Caco-2 (cell line): ENCODE data around the gene LATS2. TPM values are rescaled to one million over a fixed set of nuclear protein-coding genes. Genes with fewer than 3 reads are reported as not detected.

Source experiments
- BruUV-seq: library from RNA; stranded (reverse); fragments of 400-500 nt; replicated peaks from 2 replicates; lab custom pipeline; 2021; lab: Mats Ljungman, UMichigan
- CTCF ChIA-PET: fragments of 300-600 bp; sonication (Branson Sonifier 250); formaldehyde crosslinking; loops from one replicate; lab custom pipeline; 2022; ENCODE audit warnings: antibody characterized with exemption; lab: Charles Lee
- POLR2A ChIA-PET: fragments of 300-600 bp; sonication (Branson Sonifier 250); formaldehyde crosslinking; loops from one replicate; lab custom pipeline; 2022; ENCODE audit warnings: antibody characterized with exemption; lab: Charles Lee
- DNase-seq, 2 experiments: peaks; one replicate each; pipeline versions ENCODE4 v3.0.0 to v3.0.0-alpha.2; 2020 to 2022
- H3K27me3 ChIP-seq: replicated peaks from 2 replicates; pipeline ENCODE4 v1.6.0; 2011; ENCODE audit warnings: low read length; ENCODE audit not compliant: control insufficient read depth, insufficient read depth
- H3K36me3 ChIP-seq: 2 replicates; pipeline ENCODE4 v1.5.1; 2011; ENCODE audit warnings: low read length; ENCODE audit not compliant: control insufficient read depth, insufficient read depth
- H3K4me1 ChIP-seq: fragments of 250-450 bp; sonication (Bioruptor Pico); 2 replicates; pipeline ENCODE4 v1.5.1; 2020; ENCODE audit warnings: mild to moderate bottlenecking
- H3K4me3 ChIP-seq: 2 replicates; pipeline ENCODE4 v1.5.1; 2011; ENCODE audit warnings: low read depth, mild to moderate bottlenecking, control low read depth, low read length
- H3K9me3 ChIP-seq: fragments of 250-450 bp; sonication (Bioruptor Pico); 2 replicates; pipeline ENCODE4 v1.5.1; 2020; ENCODE audit warnings: mild to moderate bottlenecking, moderate library complexity
- H3K27ac Mint-ChIP-seq: one replicate; pipeline ENCODE4 v1.8.0; 2022; ENCODE audit warnings: mixed read lengths; ENCODE audit not compliant: unreplicated experiment
- H3K27me3 Mint-ChIP-seq: one replicate; pipeline ENCODE4 v1.8.0; 2022; ENCODE audit warnings: mixed read lengths; ENCODE audit not compliant: insufficient read depth, unreplicated experiment
- H3K36me3 Mint-ChIP-seq: one replicate; pipeline ENCODE4 v1.8.0; 2022; ENCODE audit warnings: mild to moderate bottlenecking, mixed read lengths; ENCODE audit not compliant: insufficient read depth, unreplicated experiment
- H3K4me1 Mint-ChIP-seq: one replicate; pipeline ENCODE4 v1.8.0; 2022; ENCODE audit warnings: low read depth, mixed read lengths; ENCODE audit not compliant: unreplicated experiment
- H3K4me3 Mint-ChIP-seq: one replicate; pipeline ENCODE4 v1.8.0; 2022; ENCODE audit warnings: mild to moderate bottlenecking, moderate library complexity, mixed read lengths; ENCODE audit not compliant: unreplicated experiment
- H3K9me3 Mint-ChIP-seq: one replicate; pipeline ENCODE4 v1.8.0; 2022; ENCODE audit warnings: mixed read lengths; ENCODE audit not compliant: unreplicated experiment
- intact Hi-C: fragments of 100-400 bp; cut with micrococcal nuclease; formaldehyde crosslinking; loops from one replicate; pipeline ENCODE4 v1.10.0; 2022; ENCODE audit not compliant: unreplicated experiment
- total RNA-seq: library from RNA; stranded (reverse); gene quantifications from 2 replicates; pipeline ENCODE4 v1.2.3, GENCODE V29; 2022
- TF ChIP-seq, protein P1 (sequence below), 2 experiments: fragments of 200-600 bp in 1 of 2; IDR thresholded peaks; 1 replicate in 1 of 2; 2 replicates in 1 of 2; pipeline versions ENCODE4 v1.5.1 to v1.8.0; 2011 to 2022; ENCODE audit warnings: antibody characterized with exemption in 1 of 2, control low read depth in 1 of 2, inconsistent platforms in 1 of 2, low read depth in 1 of 2, low read length in 1 of 2, mild to moderate bottlenecking in 1 of 2, moderate library complexity in 1 of 2; ENCODE audit not compliant: insufficient read depth in 1 of 2, severe bottlenecking in 1 of 2, unreplicated experiment in 1 of 2

LATS2 gene
- total RNA-seq, 1 experiment from 2014 or later = 45.6 TPM

DNA sequence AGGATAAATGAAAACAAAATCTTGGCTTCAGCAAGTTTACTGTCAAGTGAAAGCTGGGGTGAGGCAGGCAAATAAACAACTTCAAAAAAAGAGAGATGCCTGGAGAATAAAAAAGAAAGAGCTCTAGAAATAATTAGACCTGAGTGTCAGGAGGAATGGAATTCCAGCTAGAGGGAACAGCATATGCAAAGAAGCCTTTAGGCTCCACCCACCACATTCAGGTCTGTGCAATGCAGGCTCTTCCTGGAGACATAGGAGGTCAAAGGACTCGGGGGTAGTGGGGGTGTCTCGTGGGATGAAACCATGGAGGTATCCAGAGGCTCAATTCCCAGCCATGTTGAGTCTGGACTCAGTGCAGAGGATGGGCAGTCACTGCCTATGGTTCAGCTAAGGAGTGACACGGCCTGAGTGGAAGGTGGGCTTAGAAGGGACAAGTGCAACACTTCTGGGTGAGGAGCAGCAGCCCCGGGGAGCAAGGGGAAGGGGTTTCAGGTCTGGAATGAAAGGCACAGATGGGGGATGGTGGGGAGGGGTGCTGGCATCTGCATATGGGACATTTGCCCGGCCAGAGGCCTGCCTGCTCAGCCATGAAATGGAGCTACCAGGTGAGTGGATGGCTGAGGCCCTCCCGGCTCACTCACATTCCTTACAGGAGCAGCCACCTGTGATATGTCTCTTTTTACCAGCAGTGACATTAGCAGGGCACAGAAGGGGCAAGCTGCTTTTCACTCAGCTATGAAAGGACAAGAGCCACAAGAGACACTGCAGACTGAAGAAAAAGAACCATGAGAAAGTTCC, 12.3 kb downstream of the LATS2 start:
- Histone ChIP-seq H3K9me3 (no peaks in the 10 kb centered on the region), H3K36me3 (peaks cover 3% of the 10 kb centered on the region; the same call in 1 of the 2 replicates), H3K4me1 (peaks cover 9% of the 10 kb centered on the region; the same call in 1 of the 2 replicates), H3K4me3 (no peak overlapping the region), H3K27me3 (no peaks in the 10 kb centered on the region)
- POLR2A ChIA-PET = no interaction called here
- Mint-ChIP-seq H3K27me3 (no peaks in the 10 kb centered on the region), H3K4me1 (peaks cover 37% of the 10 kb centered on the region), H3K9me3 (no peaks in the 10 kb centered on the region), H3K27ac (no peak overlapping the region), H3K4me3 (no peak overlapping the region), H3K36me3 (peaks cover 80% of the 10 kb centered on the region)
- TF ChIP-seq, protein P1, sequence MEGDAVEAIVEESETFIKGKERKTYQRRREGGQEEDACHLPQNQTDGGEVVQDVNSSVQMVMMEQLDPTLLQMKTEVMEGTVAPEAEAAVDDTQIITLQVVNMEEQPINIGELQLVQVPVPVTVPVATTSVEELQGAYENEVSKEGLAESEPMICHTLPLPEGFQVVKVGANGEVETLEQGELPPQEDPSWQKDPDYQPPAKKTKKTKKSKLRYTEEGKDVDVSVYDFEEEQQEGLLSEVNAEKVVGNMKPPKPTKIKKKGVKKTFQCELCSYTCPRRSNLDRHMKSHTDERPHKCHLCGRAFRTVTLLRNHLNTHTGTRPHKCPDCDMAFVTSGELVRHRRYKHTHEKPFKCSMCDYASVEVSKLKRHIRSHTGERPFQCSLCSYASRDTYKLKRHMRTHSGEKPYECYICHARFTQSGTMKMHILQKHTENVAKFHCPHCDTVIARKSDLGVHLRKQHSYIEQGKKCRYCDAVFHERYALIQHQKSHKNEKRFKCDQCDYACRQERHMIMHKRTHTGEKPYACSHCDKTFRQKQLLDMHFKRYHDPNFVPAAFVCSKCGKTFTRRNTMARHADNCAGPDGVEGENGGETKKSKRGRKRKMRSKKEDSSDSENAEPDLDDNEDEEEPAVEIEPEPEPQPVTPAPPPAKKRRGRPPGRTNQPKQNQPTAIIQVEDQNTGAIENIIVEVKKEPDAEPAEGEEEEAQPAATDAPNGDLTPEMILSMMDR (IDR thresholded peaks at IDR 0.05; ENCODE audit: insufficient read depth in 1 of 2, low read depth in 1 of 2, low read length in 1 of 2, severe bottlenecking in 1 of 2, unreplicated experiment in 1 of 2) = no peak
- DNase-seq = no peak
- BruUV-seq = no TSS peak
- intact Hi-C loops = loop anchor here (5.0 kb wide), 1 partner anchor 37 kb away; no protein-coding TSS in a partner anchor
- CTCF ChIA-PET = interaction anchor here (1.3 kb wide), 1 partner anchor 106 kb away, joined by 6 read pairs; no protein-coding TSS in a partner anchor

DNA sequence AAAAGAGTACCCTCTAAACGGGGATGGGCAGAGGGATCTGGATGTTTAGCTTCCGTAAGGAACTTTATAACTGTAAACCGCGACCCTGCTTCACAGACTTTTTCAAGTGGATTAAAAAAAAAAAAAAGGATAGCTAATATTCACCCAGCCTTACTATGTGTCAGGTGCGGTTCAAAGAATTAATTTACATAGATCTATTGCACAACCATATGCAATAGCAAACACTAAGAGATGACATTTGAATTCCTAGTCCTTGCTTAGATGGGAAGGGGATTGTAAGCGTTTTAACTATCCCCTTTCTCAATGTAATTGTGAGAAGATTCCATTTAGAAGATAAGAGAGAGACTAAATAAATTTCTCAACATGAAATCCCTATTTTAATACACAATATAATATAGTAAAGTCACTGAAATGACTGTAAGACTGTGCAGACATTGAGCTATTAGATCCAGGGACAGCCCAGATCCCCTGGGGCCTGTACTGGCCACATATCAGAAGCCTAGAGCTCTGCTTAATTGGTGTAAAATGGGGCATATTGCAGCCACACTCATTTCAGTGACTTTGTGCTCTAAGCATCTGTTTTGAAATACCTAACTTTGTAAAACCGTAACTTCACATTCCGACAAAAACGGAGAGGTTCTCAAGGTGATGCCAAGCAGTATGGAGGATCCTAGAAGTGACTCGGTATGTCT, 13.6 kb downstream of the LATS2 start:
- Mint-ChIP-seq H3K4me1 (peaks cover 29% of the 10 kb centered on the region), H3K27ac (peak overlapping the region; percentile 22), H3K4me3 (no peak overlapping the region), H3K9me3 (no peaks in the 10 kb centered on the region), H3K36me3 (peaks cover 80% of the 10 kb centered on the region), H3K27me3 (no peaks in the 10 kb centered on the region)
- Histone ChIP-seq H3K4me1 (peaks cover 9% of the 10 kb centered on the region; the same call in 1 of the 2 replicates), H3K4me3 (no peak overlapping the region), H3K36me3 (peaks cover 4% of the 10 kb centered on the region; the same call in 1 of the 2 replicates), H3K27me3 (no peaks in the 10 kb centered on the region), H3K9me3 (no peaks in the 10 kb centered on the region)
- BruUV-seq = no TSS peak
- POLR2A ChIA-PET = interaction anchor here (1.0 kb wide), 1 partner anchor 14 kb away, joined by 3 read pairs; no protein-coding TSS in a partner anchor
- TF ChIP-seq, protein P1 (IDR thresholded peaks at IDR 0.05; ENCODE audit: insufficient read depth in 1 of 2, low read depth in 1 of 2, low read length in 1 of 2, severe bottlenecking in 1 of 2, unreplicated experiment in 1 of 2) = no peak
- no peak for DNase-seq
- CTCF ChIA-PET = interaction anchor here (1.4 kb wide), 1 partner anchor 104 kb away, joined by 6 read pairs; no protein-coding TSS in a partner anchor
- intact Hi-C loops = loop anchor here (5.0 kb wide), 1 partner anchor 35 kb away; no protein-coding TSS in a partner anchor

DNA sequence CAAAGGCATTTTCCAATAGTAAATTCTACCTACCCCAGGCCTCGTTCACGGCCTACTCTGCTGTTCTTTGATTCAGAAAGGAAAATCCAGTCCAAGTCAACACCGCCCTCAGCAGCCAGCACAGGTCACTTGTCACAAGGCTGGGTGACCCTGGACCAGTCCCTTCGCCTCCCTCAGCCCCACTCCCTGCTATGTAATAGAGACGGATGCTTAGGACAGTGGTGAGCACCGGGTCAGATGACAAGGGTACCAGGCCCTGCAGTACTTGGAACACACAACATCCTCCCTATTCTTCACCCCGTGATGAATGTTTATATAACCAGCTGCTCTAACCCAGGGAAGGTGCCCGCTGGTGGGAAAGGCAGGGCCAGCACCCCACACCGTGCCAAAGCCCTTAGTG, 14.3 kb downstream of the LATS2 start:
- no peak for DNase-seq
- H3K9me3 Mint-ChIP-seq = no peaks in the 10 kb centered on the region
- H3K9me3 ChIP-seq = no peaks in the 10 kb centered on the region
- TF ChIP-seq, protein P1 (IDR thresholded peaks at IDR 0.05; ENCODE audit: insufficient read depth in 1 of 2, low read depth in 1 of 2, low read length in 1 of 2, severe bottlenecking in 1 of 2, unreplicated experiment in 1 of 2) = no peak
- peaks cover 29% of the 10 kb centered on the region for H3K4me1 Mint-ChIP-seq
- H3K36me3 Mint-ChIP-seq = peaks cover 86% of the 10 kb centered on the region
- H3K4me1 ChIP-seq = peaks cover 9% of the 10 kb centered on the region; the same call in 1 of the 2 replicates
- H3K27me3 ChIP-seq = no peaks in the 10 kb centered on the region
- H3K4me3 ChIP-seq = no peak overlapping the region
- no peaks in the 10 kb centered on the region for H3K27me3 Mint-ChIP-seq
- POLR2A ChIA-PET = no interaction called here
- no TSS peak for BruUV-seq
- CTCF ChIA-PET = interaction anchor here (1.4 kb wide), 1 partner anchor 104 kb away, joined by 6 read pairs; no protein-coding TSS in a partner anchor
- no peak overlapping the region for H3K27ac Mint-ChIP-seq
- intact Hi-C loops = loop anchor here (5.0 kb wide), 1 partner anchor 35 kb away; no protein-coding TSS in a partner anchor
- no peak overlapping the region for H3K4me3 Mint-ChIP-seq
- H3K36me3 ChIP-seq = peaks cover 4% of the 10 kb centered on the region; the same call in 1 of the 2 replicates
